Fibroblast of skin of left quadriceps (primary cell): Measurements from ENCODE around the gene DIO3.
"Not testable (repeated sequence)": the region's sequence is repeated elsewhere in the genome, so short reads cannot be mapped to it uniquely, and the experiment has no call there.

ENCODE experiments used
- DNase-seq, 2 experiments: peaks; one replicate each; pipeline ENCODE4 v3.0.0-alpha.2; 2013; ENCODE audit warnings: low read depth in 2 of 2

DIO3 gene

DNA sequence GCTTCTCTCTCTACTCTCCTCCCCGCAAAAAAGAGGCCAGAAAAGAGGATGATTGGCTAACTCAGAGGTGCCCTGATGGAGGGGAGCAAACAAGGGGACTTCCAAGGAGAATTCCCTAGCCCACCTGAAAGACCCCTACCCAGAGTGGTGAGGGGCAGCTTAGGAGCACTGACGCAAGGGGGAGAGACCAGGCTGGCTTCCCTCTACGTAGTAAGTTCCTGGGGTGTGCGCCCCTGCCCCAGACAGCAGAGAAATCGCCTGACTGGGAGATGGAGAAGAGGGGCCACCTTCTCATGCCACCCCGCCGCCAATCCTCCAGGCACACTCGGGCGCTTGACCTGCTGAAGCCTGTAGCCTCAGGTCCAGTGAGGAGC is 2.1 kb upstream of the DIO3 start:
- DNase-seq, result no peak

DNA sequence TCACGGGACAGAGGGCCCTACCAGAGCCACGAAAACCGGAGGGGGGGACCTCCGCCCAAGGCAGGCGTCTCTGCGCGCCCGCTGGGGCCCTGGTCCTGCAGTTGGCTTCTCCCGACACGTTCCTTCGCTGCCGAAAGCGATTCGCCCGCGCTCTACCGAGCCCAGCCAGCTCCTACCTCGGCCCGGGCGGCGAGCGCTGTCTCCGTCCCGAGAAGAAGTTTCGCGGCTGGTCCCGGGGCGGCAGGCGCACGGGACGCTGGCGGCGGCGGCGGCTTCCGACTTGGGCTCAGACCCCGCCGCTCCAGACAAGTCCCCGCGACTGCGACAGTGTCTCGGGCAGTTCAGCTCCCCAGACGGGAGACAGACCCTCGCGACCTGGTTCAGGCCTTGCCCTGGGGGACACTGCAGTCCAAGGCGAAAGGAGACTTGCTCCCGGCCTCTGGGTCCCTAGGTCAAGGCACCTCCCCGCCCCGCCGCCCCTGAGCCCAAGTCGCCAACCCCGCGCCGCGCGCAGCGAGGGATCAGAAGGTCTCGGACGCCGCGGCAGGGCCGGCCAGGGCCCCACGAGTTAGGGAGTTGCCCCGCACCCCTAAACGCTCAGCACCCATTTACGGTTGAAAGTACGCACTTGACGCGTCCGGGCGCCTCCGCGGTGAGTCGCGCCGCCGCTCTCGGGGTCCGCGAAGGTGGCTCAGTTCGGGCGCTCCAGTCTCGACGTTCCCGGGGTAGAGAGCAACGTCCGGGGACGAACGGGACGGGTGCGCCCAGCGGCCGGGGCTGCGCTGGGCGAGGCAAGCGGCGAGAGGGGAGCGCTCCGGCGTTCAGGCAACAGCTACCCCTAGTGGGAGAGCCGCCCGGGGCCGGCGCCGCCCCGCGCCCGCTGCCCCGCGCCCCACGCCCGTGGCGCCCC is 1.4 kb upstream of the DIO3 start:
- no peak for DNase-seq

DNA sequence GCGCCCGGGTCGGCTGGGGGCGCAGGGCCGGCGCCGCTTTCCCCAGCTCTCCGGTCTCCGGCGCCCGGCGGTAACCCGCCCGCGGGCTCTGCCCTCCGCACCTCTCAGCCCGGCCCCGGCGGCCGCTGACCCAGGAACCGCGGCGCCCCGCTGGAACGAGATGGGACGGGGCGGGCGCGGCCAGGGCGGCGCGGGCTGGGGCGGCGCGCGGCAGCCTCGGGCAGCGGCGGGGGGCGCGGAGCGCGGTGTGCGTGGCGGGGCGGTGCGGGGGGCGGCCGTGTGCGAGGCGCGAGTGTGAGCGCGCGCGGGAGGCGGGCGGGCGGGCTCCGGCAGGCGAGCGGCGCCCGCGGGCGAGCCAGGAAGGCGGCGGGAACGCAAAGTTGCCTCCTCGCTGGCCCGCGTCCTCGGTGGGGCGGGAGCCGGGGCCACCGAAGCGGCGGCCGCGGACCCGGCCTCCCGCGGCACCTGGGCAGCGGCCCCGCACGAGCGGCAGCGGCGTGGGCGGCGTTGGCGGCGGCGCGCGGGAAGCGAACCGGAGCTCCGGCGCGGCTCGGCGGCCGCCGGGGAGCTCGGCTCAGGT is 671 bp upstream of the DIO3 start:
- DNase-seq, result no peak

DNA sequence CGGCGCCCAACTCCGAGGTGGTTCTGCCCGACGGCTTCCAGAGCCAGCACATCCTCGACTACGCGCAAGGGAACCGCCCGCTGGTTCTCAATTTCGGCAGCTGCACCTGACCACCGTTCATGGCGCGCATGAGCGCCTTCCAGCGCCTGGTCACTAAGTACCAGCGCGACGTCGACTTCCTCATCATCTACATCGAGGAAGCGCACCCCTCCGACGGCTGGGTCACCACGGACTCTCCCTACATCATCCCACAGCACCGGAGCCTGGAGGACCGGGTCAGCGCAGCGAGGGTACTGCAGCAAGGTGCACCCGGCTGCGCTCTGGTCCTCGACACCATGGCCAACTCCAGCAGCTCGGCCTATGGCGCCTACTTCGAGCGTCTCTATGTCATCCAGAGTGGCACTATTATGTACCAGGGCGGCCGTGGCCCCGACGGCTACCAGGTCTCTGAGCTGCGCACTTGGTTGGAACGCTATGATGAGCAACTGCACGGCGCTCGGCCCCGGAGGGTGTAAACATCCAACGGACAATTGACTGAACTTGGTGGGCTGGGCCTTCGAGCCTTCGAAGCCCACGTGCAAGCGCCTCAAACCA is 699 bp downstream of the DIO3 start:
- no peak for DNase-seq

DNA sequence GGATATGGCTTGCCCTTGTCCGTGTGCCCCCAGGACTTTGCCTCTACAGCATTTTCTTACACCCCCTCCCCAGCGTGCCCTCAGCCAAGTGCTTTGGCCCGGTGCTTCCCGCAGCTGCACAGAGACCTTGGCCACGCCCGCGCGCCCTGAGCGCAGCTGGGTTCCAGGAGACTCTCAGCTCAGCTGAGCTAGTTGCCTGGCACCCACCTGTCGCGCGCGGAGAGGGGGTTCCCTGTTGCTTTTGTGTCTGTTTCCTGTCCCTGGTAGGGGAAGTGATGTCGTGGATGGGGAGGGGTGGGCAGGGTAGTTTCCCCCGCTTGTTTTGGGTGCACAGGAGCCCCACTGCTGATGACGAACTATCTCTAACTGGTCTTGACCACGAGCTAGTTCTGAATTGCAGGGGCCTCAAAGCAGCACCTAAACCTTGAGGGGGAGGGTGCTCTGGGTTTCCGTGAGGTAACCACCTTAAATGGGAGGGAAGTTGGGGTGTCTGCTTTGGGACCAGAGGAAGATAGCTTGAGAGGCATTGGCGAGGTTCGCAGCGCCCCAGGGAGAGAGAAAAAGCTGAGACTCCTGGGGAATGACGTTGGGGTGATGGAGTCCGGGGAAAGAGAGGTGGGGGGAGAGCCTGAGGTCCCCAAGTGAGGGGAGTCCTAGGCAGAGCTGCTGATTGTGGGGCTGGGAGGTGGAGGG is 1.5 kb downstream of the DIO3 start:
- DNase-seq, result no peak

DNA sequence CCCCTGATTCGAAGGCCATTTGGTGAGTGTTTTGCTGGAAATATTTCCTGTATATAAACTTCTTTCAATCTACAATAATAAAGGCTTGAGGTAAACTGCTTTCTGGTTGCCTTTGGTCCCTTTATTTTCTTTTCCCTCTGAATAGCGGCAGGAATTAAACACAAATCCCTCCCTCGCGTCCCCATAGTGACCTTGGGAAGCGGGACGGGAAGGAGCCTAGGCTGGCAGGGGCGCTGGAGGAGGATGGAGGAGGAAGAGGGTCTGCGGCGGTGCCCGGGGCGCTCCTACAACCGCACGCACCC is 2.0 kb downstream of the DIO3 start:
- no peak for DNase-seq

DNA sequence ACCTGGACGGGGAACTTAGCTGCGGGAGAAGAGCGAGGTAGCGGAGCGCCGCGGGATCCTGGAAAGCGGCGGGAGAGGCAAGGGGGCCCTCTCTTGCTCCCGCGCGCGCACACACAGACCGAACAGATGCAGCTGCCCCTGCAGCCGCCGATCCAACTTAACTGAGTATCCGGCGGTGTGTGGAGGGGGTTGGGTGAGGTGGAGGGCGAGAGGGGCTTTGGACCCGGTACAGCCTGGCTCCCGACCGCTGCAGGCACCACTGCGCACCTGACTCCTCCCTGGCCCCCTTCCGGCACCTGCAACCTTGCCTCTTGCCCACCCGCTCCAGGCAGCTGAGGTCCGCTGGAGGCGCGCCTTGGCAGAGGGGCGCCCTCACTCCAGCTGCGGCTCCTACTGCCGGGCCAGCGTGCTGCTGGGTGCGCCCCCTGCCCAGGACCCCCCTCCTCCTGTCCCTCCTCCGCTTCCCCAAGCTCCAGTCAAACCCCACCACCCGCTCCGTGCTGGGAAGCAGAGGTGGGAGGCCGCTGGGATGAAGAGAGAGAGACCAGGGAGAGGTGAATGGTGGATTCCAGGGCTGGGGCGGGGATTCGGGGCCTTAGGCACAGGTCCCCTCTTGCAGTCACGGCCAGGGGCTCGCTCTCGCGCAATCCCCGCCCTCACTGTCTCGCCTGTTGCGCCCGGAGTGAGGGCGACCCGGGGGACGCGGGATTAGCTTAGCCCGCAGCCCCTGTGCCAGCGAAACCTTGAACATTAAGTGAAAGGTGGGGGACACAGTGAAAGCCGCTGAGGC is 2.6 kb downstream of the DIO3 start:
- DNase-seq, result no peak

DNA sequence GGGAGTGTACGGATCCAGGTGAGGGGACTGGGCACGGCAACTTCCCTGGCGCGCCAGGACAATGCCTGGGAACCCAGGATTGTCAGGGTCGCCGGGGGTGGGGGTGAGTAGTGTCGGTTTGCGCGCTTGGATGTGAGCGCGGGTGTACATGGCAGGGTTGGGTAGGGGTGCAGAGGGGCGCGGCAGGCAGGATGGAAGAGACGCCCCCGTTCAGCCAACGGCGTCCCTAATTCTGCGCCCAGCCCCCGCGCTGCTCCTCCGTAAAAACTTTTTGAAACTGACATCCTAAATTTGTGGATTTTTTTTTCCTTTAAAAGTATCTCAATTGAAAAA is 3.1 kb downstream of the DIO3 start:
- no peak for DNase-seq

DNA sequence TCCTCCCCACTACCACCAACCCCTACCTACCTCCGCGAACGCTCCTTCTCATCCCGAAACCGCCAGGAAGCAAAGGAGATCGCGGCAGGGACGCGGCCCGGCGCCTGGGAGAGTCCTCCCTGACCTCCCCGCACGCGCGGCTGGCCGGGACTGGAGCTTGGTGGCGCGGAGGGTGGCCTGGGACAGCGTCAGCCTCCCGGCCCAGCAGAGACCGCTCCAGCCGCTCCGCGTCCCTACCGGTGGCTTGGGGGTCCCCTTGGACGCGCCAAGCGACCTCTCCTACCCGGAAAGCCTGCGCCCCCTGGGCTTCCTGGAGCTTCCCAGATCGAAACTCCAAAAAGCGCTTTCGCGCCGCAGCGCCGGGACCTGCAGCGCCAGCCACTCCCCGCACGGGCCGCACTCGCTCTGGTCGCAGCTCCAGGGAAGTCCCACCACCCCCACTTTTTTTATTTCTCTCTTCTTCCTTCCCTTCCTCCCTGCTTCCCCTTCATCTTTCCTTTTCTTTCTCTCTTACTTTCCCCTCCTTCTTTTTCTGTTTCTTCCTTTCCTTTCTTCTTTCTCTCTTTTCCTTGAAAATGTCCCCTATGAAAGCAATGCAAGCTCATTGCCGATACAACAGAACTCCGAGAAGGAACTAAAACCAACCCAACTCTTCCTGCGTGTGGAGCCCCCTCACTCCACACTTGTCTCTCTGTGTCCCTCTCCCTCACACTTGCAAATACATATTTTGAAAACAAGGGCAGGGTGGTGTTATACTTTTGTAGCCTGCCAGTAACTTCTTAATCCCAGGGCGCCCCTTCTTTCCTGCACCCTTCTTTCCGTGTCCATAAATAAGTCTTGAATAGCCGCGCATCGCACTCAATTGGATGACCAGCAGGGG is 3.8 kb downstream of the DIO3 start:
- DNase-seq, result no peak

DNA sequence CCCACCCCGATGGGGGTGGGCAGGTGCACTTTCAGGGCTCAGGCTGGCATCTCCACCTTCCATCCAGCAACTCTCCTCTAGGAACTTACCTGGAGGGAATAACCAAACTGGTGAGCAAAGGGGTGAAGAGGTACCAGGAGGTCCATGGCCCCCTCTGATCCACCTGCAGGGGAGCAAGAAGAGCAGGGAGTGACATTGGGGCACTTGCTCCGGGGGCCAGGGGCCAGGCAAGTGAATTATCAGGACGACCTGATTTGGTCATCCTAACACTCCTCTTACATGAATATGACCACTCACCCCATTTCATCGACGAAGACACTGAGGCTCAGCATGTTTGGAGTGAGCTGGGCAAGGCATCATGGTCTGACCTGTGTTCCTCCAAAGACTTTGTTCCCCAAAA is 6.0 kb downstream of the DIO3 start:
- no peak for DNase-seq

DNA sequence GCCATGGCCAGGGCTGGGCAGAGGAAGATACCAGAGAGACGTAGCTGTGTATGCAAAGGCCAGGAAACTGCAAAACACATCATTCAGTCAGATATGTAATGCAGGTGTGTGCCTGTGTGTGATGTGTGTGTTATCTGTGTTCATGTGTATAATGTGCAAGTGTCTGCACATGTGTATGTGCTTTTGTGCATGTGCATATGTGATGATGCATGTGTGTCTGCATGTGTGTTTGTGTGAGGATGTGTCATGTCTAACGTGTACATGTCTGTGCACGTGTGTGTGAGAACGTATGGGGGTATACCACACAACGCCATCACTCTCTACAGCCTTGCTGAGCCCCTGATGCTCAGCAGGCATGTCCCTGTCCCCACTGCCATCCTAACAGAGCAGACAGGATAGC is 9.7 kb downstream of the DIO3 start:
- no peak for DNase-seq

DNA sequence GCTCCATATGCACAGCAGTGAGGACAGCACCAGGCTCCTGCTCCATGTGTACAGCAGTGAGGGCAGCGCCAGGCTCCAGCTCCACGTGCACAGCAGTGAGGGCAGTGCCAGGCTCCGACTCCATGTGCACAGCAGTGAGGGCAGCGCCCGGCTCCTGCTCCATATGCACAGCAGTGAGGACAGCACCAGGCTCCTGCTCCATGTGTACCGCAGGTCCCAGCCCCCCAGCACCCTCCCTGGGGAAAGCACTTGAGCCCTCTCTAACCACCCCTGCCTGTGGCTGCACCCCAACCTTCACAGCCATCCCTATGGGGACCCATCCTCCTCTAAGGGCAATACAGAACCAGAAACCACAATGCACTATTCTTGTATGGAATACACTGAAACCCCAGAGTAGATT is 11.2 kb downstream of the DIO3 start:
- DNase-seq, result not testable (repeated sequence)

DNA sequence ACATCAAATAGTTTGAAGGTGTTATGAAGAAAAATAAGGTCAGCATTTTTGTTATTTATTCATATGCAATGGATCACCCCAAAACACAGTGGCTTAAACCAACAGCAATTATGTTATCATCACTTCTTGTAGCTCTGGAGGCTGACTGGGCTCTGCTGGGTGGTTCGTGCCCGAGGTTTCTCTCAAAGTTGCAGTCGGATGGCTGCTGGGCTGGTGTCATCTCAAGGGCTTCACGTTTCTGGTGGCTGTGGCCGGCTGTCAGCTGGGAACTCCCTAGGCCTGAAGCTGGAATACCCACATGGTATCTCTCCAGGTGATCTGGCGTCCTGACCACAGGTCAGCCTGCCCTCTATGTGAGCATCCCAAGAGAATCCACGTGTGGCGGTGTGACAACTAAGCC is 12.0 kb downstream of the DIO3 start:
- no peak for DNase-seq

DNA sequence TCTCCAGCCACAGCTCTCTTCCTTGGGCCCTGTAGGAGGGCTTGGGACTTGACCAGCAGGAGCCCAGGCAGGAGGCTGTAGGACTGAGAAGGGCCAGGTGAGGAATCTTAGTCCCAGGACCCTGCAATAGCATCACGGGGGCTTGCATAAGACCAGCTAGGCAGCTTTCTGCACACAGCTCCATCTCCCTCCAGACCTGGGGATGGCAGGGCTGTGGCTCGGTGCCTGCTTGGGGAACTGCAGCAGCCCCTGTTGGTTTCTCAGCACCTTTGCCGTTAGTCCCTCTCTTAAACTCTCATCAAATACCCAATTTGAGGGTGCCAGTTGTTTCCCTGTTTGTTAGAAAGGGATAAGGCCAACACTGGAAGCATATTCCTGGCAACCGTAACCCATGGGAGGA is 14.3 kb downstream of the DIO3 start:
- no peak for DNase-seq

DNA sequence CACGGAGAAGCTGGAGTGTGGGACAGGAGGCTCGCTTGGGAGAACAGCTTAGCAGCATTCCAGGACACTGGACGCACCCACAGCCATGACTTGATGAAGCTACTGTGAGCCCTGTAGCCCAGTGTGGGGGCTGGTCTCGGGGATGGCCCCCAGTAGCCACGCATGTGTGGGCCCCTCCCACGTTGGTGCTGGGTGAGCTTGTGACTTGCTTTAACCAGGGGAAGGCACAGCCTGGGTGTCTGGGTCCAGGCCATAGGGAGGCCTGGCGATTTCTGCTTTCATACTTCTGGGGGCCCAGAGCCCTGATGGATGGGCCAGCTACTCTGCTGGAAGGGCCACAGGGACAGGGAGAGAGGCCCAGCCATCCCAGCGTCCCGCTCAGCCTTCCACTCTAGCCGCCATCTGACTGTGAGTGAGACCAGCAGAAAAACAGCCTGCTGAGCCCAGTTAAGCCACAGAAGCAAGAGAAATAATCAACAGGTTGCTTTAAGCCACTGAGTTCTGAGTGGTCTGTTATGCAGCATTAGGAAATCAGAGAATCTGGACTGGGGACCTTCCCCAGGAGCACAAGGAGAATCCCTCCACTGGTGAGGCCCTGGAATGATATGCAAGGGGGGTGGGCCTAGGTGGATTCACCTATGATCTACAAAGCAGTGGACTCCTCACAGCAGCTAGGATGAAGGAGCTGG is 16.1 kb downstream of the DIO3 start:
- DNase-seq, result no peak

DNA sequence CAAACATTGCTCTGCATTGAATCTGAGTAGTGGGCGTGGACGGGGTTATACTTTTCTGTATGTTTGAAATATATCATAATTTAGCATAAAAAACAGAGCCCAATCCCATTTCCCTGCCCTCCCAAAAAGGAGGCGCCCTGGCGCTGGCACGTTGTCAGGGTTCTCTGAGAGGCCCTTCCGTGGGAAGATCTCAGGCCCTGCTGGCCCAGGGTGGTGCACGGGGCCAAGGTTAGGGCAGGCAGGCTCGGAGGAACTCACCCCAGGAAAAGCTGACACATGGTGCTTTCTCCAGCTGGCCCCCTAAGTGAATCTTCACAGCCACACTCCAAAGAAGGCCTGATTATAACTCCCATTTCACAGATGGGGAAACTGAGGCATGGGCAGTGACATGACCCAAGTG is 17.2 kb downstream of the DIO3 start:
- DNase-seq, result no peak

DNA sequence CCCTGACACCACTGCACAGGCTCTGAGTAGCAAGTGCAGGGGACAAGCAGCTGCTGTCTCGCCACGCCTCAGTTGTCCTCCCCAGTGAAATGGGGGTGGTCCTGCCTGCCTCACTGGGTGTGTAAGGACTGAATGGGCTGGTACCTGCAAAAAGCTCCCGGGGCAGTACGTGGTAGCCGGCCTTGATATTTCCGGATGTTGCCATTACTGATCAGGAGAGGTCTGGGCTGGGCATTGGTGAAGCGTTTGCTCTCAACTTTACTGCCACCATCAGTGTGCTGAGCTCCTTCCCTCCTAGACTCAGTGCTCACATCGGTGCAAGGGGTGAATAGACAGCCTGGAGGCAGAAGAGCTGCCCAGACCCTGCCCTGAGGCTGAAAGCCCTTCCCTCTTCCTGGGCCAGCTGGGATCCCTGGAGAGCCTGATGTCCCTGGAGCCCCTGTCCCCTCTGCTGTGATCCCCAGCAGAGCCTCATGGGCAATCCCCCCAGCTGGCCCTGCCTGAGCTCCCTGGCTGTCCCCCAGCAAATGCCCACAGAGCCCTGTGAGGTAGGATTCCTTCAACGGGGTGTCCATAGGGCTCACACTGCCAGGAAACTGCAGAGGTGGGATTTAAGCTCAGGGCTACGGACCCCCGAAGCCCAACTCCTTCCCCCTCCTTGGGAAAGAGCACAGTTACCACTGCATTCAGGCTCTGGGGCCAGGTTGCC is 18.2 kb downstream of the DIO3 start:
- no peak for DNase-seq

DNA sequence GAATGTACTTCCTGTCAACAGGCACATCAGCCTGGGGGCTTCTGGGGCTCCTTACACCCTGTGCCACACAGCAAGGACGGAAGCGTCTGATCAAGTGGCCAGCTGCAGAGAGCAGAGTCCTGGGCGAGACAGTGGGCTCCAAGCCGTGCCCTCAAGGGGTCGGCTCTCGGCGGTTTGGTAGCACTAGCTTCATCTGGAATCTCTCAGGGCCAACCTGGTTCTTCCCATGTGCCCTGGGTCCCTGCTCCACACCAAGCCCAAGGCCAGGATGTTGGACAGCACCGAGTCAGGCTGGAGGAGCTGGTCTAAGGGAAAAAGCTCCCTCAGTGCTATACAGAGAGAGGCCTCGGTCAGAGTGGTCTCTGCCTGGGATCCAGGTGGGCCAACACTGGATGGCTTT is 20.5 kb downstream of the DIO3 start:
- DNase-seq, result no peak

DNA sequence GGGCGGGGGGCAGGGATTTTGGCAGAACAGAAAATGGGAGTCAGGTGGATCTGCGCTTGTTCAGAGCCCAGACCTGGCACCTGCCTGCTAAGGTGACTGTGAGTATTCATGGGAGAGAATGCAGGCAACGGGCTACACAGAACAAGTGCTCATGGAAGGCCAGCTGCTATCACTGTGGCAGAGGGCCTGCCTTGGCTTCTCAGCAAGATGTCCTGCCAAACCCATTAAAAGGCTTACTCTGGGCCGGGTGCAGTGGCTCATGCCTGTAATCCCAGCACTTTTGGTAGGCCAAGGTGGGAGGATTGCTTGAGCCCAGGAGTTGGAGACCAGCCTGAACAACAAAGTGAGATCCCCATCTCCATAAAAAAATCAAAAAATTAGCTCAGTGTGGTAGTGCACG is 21.0 kb downstream of the DIO3 start:
- no peak for DNase-seq
